LNCaP clone FGC (cell line): ENCODE data around the gene DSN1.
"Not testable (repeated sequence)": the region's sequence is repeated elsewhere in the genome, so short reads cannot be mapped to it uniquely, and the experiment has no call there.

ENCODE experiments used
- DNase-seq: peaks from one replicate; pipeline ENCODE4 v3.0.0-alpha.2; 2011; ENCODE audit warnings: low read depth
- H3K4me3 ChIP-seq: 2 replicates; pipeline ENCODE4 v1.5.1; 2011; ENCODE audit warnings: mild to moderate bottlenecking, low read depth, low read length, control low read depth
- TF ChIP-seq, protein P1 (sequence below): IDR thresholded peaks from 2 replicates; pipeline ENCODE4 v1.5.1; 2012; ENCODE audit warnings: mild to moderate bottlenecking; ENCODE audit not compliant: control insufficient read depth, insufficient read depth; ENCODE audit errors: extremely low read depth

Gene DSN1

DNA sequence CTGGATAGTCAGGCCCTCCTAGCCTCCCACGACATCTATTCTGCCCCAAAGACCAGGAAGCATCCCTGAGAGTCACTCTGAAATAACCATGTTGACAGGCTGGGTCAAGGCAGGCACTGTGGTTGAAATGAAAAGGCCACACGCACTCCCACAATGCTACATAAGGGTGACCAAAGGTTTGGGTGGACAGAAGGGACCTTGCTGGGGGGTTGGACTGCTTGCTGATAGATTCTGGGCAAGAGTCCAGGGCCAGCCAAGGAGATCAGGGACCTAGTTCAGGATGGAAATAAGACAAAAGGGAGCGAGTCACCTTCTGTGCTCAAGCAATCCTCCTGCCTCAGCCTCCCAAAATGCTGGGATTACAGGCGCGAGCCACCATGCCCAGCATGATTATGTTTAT is 32.5 kb upstream of the DSN1 start:
- no peak overlapping the region for H3K4me3 ChIP-seq
- TF ChIP-seq, protein P1, sequence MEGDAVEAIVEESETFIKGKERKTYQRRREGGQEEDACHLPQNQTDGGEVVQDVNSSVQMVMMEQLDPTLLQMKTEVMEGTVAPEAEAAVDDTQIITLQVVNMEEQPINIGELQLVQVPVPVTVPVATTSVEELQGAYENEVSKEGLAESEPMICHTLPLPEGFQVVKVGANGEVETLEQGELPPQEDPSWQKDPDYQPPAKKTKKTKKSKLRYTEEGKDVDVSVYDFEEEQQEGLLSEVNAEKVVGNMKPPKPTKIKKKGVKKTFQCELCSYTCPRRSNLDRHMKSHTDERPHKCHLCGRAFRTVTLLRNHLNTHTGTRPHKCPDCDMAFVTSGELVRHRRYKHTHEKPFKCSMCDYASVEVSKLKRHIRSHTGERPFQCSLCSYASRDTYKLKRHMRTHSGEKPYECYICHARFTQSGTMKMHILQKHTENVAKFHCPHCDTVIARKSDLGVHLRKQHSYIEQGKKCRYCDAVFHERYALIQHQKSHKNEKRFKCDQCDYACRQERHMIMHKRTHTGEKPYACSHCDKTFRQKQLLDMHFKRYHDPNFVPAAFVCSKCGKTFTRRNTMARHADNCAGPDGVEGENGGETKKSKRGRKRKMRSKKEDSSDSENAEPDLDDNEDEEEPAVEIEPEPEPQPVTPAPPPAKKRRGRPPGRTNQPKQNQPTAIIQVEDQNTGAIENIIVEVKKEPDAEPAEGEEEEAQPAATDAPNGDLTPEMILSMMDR: no peak
- no peak for DNase-seq

DNA sequence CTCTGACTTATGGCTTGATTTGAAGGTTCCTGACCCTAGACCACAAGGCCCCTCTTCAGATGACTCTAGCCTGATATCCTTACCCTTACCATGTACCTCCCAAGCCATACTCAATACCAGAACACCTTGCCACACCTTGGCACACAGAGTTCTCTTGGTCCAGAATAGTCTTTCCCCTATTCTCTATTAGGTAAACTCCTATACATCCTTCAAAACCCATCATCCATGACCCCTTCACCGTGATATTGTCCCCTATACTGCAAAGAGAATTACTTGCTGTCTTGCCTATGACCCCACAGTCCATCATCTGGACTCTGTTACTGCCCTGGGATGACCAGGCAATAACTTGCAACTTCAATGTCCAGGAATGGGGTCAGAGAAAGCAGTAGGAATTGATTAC is 31.8 kb upstream of the DSN1 start:
- DNase-seq: no peak
- TF ChIP-seq, protein P1: no peak
- no peak overlapping the region for H3K4me3 ChIP-seq

DNA sequence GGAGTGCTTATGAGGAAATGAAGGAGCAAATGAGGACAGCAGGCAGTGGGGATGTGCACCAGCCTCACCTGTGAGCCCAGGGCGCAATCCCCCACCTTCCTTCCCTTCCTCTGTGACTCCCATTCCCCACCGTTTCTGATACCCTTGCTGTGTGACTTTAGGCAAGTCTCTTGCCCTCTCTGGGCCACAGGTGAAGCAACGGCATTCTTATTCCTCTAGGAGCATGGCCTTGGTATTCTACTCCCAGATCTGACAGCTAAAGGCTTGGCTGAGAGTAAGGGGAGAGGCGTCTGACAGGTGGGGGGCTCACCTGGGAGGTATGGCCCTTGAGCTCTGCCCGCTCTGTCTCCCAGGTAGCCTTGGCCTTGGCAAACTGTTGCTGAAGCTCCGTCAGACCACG is 30.9 kb upstream of the DSN1 start:
- no peak overlapping the region for H3K4me3 ChIP-seq
- TF ChIP-seq, protein P1: no peak
- no peak for DNase-seq

DNA sequence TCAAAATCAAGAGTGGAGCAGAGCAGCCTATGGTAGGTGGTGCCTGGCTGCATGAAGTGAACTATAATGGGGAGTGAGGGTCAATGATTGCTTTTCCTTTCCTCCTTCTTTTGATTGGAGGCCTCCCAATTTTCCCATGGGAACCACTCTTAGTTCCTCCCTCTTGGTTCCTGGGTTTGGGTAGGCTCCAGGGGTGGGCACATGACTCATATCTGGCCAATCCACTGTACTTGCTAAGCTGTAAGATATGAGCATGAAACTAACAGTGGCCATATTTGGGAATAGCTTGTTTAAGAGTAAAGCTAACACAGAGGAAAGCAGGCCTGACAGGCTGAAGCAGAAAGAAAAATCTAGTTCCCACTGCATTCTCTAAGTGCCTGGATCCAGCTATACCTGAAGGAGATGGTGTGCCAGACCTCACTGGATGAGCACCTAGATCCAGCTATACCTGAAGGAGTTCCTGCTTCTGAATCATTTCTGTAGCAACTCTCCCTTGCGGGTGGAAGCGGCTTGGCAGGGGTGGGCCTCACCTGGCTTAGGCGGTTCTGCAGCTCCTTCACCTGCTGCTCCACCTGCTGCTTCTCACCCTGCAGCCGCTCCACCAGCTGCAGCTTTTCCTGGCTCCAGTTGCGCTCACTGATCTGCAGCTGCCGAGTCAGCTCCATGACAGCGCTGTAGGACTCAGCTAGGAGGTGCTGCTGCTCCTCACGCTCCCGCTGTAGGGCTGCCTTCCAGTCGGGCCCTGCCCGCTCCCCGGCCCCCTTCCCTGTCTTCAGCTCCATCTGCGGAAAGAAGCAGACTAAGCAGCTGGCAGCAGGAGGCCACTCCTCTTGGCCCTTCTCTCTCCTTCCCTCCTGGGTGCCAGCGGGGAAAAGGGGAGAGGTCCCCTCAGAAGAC is 29.0 kb upstream of the DSN1 start:
- no peak for DNase-seq
- TF ChIP-seq, protein P1: no peak
- no peak overlapping the region for H3K4me3 ChIP-seq

DNA sequence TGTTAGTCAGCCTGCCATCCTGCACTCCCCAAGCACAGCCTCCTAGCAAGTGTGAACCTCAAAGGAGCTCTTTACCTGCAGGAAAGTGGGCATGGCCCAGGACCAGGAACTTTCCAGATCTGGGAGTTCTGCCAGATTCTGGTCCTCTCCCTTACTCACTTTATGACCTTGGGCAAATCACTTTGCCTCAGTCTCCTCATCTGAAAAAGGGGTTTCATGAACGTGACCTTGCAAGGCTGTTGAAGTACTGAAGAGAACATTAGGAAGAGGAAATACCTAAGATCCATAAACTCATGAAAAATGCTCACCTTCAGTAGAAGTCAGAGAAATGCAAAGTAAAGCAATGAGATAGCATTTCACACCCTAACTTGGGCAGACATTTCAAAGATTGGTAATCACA is 26.8 kb upstream of the DSN1 start:
- TF ChIP-seq, protein P1: no peak
- DNase-seq: no peak
- H3K4me3 ChIP-seq: no peak overlapping the region

DNA sequence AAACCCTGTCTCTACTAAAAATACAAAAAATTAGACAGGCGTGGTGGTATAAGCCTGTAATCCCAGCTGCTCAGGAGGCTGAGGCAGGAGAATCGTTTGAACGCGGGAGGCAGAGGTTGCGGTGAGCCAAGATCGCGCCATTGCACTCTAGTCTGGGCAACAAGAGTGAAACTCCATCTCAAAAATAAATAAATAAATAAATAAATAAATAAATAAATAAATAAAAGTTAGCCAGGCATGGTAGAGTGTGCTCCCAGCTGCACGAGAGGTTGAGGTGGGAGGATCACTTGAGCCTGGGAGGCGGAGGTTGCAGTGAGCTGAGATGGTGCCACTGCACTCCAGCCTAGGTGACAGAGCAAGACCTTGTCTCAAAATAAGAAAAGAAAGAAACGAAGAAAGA is 25.8 kb upstream of the DSN1 start:
- DNase-seq, H3K4me3 ChIP-seq: not testable (repeated sequence)

DNA sequence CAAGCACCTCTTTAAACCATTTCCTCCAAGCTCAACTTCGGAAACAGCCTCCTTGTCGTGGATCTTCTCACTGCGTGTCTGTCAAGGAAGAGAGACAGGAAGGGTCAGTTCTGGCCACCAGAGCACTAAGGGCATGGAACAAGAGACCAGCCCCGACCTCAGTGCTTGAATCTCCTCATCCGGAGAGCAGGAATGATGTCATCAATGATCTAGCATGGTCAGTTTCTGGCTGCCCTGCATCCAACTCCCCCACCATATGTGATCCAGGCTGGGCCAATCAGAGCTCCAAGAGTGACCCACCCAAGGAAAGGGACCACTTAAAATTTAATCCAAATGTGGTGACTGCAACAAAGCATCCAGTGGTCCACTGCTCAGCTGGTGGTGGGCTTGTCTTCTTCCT is 23.3 kb upstream of the DSN1 start:
- no peak overlapping the region for H3K4me3 ChIP-seq
- DNase-seq: no peak
- TF ChIP-seq, protein P1: no peak
